GM10266 (cell line): ENCODE data around the gene REPIN1.
A peak's percentile ranks its signal among the peaks of the same experiment; 100 is the strongest.

Experiments
- DNase-seq: peaks from one replicate; pipeline ENCODE4 v3.0.0; 2012; ENCODE audit errors: extremely low spot score
- CTCF ChIP-seq: IDR thresholded peaks from 2 replicates; pipeline ENCODE4 v1.5.1; 2012; ENCODE audit warnings: mild to moderate bottlenecking, low read depth; ENCODE audit not compliant: control insufficient read depth, insufficient read depth; ENCODE audit errors: missing control alignments

REPIN1 gene

DNA sequence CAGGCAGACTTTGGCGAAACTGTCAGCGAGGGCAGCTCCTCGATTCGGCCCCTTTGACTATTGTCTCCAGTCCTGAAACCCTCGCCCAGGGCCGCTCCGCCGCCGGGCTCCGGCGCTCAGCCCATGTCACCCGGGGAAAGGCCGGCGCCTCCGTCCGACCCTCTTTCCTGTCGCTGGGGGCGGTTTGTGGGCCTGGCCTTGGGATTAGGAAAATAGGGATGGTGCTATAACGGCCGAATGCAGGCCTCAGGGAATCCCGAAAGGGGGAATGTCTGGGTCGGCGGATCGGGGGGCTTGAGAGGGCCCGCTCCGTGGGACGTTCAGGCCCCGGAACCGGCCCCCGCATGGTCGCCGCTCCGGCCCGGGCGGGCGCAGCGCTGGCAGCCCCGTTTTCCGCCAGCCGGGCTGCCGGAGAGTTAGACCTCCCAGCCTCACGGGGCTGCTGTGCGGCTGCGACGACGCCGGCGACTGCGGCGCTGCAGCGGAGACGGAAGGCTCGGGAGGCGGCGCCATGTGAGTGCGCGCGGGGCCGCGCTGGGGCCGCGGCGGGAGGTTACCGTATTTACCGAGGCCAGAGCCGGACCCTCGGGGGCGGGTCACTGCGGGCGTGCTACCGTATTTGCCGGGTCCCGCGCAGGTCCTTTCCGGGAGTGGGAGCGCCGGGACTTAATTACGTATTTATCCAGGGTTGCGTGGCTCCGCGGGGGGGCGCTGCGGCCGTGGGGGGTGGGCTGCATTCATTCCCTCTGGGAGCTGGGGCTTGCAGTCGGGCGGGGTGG is 36.4 kb downstream of the REPIN1 start:
- peak; percentile 54 for TF ChIP-seq CTCF
- DNase-seq, result peak; percentile 93

- TF ChIP-seq CTCF, result no peak
Observed at GRCh38 chr7:150405584-150406311, 37.1 kb downstream of the REPIN1 start.

DNA sequence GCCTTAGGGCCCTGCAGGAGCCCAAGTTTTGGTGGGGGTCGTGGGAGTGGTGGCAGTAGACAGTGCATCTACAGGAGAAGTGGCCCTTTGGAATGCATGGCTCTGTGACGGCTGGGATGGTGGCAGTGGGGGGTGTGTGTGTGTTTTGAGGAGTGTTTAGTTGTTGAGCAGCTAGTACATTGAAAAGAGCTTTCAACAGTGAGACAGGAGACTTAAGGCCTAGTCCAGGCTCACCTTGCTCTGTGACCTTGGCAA is 37.6 kb downstream of the REPIN1 start:
- no peak for DNase-seq
- no peak for TF ChIP-seq CTCF

More at GRCh38 chr7:150405584-150406311, 37.1 kb downstream of the REPIN1 start:
- peak; percentile 71 for DNase-seq

GRCh38 chr7:150406567-150407421 is 38.2 kb downstream of the REPIN1 start:
- peak; percentile 72 for DNase-seq
- TF ChIP-seq CTCF, result no peak

- no peak for DNase-seq
- TF ChIP-seq CTCF, result no peak
Observed at GRCh38 chr7:150407588-150408392, 39.2 kb downstream of the REPIN1 start.

DNA sequence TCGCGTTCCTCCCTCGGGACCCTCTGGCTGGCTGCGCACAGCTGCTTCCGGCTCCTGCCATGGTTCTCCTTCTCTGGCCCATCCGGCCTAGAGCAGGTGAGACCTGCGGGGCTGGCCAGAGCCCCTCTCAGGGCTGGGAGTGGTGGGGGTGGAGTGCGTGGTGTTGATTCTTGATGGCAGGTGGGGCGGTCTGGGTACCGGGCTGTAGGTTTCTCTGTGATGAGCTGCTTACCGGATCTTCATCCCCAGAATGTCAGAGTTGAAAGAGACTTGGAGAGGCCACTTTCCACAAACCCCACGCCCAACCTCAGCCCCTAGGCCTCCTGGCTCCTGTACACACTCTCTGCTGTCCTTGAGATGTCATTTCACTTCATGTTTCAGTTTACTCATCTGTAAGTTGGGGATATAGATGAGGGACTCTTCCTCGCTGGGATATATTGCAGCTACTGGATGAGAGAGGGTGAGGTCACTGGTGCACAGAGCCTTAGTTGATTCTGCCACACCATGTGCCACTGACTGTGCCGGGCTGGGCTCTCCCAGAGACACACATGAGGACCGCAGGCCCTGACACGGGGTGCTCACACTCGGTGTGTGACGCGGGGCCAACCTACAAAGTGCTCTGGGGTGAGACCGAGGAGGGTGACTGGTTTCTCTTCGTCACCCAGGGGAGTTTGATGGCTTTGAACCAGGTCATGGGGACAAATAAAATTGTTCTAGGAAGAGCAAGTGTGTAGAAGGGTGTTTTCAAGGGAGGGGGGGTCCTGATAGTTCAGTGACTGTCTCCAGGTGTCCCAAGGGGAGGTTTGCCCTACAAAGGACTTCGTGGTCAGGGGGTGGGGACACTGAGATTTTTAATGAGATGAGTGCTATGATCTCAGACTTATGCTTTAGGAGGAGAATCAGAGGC is 40.0 kb downstream of the REPIN1 start:
- TF ChIP-seq CTCF, result no peak
- DNase-seq, result peak; percentile 58
